ENCODE data around the gene VPS13D.

DNA sequence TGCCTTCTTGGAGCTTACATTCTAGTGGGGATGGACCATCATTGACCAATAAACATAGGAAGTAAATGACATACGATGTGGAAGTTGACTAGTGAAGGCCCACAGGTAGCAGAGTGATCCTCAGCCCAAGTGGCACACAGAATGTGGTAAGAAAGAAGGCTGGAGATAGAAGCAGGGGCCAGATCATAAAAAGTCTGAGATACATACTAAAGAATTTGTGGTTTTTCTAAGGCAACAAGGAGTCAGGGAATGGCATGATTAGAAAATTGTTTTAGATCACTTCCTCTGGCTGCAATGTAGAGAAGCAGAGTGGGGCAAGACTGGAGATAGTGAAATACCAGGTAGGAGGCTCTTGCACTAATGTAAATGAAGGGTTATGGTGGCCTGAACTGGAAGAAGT, 154.0 kb downstream of the VPS13D start:
- TF ChIP-seq, protein P1, sequence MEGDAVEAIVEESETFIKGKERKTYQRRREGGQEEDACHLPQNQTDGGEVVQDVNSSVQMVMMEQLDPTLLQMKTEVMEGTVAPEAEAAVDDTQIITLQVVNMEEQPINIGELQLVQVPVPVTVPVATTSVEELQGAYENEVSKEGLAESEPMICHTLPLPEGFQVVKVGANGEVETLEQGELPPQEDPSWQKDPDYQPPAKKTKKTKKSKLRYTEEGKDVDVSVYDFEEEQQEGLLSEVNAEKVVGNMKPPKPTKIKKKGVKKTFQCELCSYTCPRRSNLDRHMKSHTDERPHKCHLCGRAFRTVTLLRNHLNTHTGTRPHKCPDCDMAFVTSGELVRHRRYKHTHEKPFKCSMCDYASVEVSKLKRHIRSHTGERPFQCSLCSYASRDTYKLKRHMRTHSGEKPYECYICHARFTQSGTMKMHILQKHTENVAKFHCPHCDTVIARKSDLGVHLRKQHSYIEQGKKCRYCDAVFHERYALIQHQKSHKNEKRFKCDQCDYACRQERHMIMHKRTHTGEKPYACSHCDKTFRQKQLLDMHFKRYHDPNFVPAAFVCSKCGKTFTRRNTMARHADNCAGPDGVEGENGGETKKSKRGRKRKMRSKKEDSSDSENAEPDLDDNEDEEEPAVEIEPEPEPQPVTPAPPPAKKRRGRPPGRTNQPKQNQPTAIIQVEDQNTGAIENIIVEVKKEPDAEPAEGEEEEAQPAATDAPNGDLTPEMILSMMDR (IDR thresholded peaks at IDR 0.05; ENCODE audit: low read length), result no peak
- TF ChIP-seq EZH2phosphoT487 (IDR thresholded peaks at IDR 0.05; ENCODE audit: low read length) (no peak), EZH2 (optimal IDR thresholded peaks at IDR 0.05; ENCODE audit: low read depth, low read length) (no peak)
